HepG2 (cell line): ENCODE results near the gene PIKFYVE. TPM values are rescaled to one million over a fixed set of nuclear protein-coding genes. Genes with fewer than 3 reads are reported as not detected.

ENCODE experiments used
- ATF5 ChIP-seq: sonication (generic); formaldehyde crosslinking; IDR thresholded peaks from 2 replicates; pipeline ENCODE4 v1.4.0; 2020; ENCODE audit warnings: mild to moderate bottlenecking, low read depth, missing genetic modification reagents
- MLX ChIP-seq: IDR thresholded peaks from 2 replicates; pipeline ENCODE4 v1.6.1; 2016
- PRDM10 ChIP-seq: sonication (generic); formaldehyde crosslinking; IDR thresholded peaks from 2 replicates; pipeline ENCODE4 v1.4.0; 2020; ENCODE audit warnings: low read depth, missing genetic modification reagents
- SMC3 ChIP-seq: IDR thresholded peaks from 2 replicates; pipeline ENCODE4 v1.6.1; 2011; ENCODE audit warnings: low read length, improper control_type of control experiment
- SNAPC2 ChIP-seq: sonication (generic); formaldehyde crosslinking; IDR thresholded peaks from 2 replicates; pipeline ENCODE4 v1.8.1; 2022; ENCODE audit warnings: mild to moderate bottlenecking, missing genetic modification reagents
- SYNCRIP ChIP-seq: fragments of 200-400 bp; formaldehyde crosslinking; IDR thresholded peaks from 2 replicates; pipeline ENCODE4 v1.6.1; 2018; ENCODE audit warnings: mild to moderate bottlenecking, low read depth, low read length; ENCODE audit not compliant: insufficient read depth
- ZNF383 ChIP-seq: sonication (generic); formaldehyde crosslinking; IDR thresholded peaks from 2 replicates; pipeline ENCODE4 v1.4.0; 2020; ENCODE audit warnings: missing genetic modification reagents, mild to moderate bottlenecking, borderline replicate concordance
- ZNF780A ChIP-seq: sonication (generic); formaldehyde crosslinking; IDR thresholded peaks from 2 replicates; pipeline ENCODE4 v1.8.0; 2022; ENCODE audit warnings: mild to moderate bottlenecking, missing genetic modification reagents, moderate library complexity
- polyA plus RNA-seq, 8 experiments: library from polyadenylated mRNA; depleted of rRNA in 3 of 8; stranded (reverse) in 7 of 8; unstranded in 1 of 8; fragments of >200 nt; fragmentation: Illumina TruSeq in 4 of 8; extraction: Trizol in 4 of 8; gene quantifications; 2 replicates each; pipeline versions ENCODE4 v1.2.1 to v1.2.3, GENCODE V29; 2011 to 2016; ENCODE audit warnings: low read depth in 4 of 8, missing spikeins in 1 of 8, mixed read lengths in 1 of 8; ENCODE audit not compliant: insufficient read depth in 1 of 8
- total RNA-seq, 5 experiments: library from RNA; depleted of rRNA; stranded (reverse); fragments of >200 nt; fragmentation: Illumina TruSeq; extraction: Trizol; gene quantifications; 2 replicates each; pipeline ENCODE4 v1.2.3, GENCODE V29; 2016; ENCODE audit warnings: low read depth in 1 of 5

Gene PIKFYVE
- total and polyA plus RNA-seq, 2 of the 13 experiments (the other 11 are each of a cell fraction or from before 2014, with no cell fraction given), result 20.2 to 21.7 TPM

- TF ChIP-seq PRDM10 (CRISPR knock-in tag), result no peak
- no peak for TF ChIP-seq ZNF383 (CRISPR knock-in tag)
- no peak for TF ChIP-seq MLX (CRISPR knock-in tag)
- no peak for TF ChIP-seq ZNF780A (CRISPR knock-in tag)
- no peak for TF ChIP-seq ATF5 (CRISPR knock-in tag)
- no peak for TF ChIP-seq SYNCRIP
- no peak for TF ChIP-seq SNAPC2
- TF ChIP-seq SMC3, result no peak
Measured at GRCh38 chr2:208366215-208367127, 100.4 kb downstream of the PIKFYVE start (continued).
